ENCODE results near the gene OAS2.
A peak's percentile ranks its signal among the peaks of the same experiment; 100 is the strongest.

The OAS2 gene

GRCh38 chr12:113019025-113019424 lies 40.7 kb downstream of the OAS2 start:
- peak; percentile 18 for DNase-seq (ENCODE audit: low read depth)
- no peak for TF ChIP-seq CTCF (conservative IDR thresholded peaks at IDR 0.05; ENCODE audit: low read length)
- no peak overlapping the region for H3K4me3 ChIP-seq (ENCODE audit: low read length)

GRCh38 chr12:113021500-113021899 lies 43.2 kb downstream of the OAS2 start:
- no peak for TF ChIP-seq CTCF (conservative IDR thresholded peaks at IDR 0.05; ENCODE audit: low read length)
- no peak for DNase-seq (ENCODE audit: low read depth)
- no peak overlapping the region for H3K4me3 ChIP-seq (ENCODE audit: low read length)

GRCh38 chr12:113022563-113023297 lies 44.4 kb downstream of the OAS2 start:
- no peak for DNase-seq (ENCODE audit: low read depth)
- H3K4me3 ChIP-seq (ENCODE audit: low read length): no peak overlapping the region
- TF ChIP-seq CTCF (conservative IDR thresholded peaks at IDR 0.05; ENCODE audit: low read length): no peak

GRCh38 chr12:113027726-113028125 lies 49.4 kb downstream of the OAS2 start:
- DNase-seq (ENCODE audit: low read depth): no peak
- H3K4me3 ChIP-seq (ENCODE audit: low read length): no peak overlapping the region
- TF ChIP-seq CTCF (conservative IDR thresholded peaks at IDR 0.05; ENCODE audit: low read length): no peak

- no peak overlapping the region for H3K4me3 ChIP-seq (ENCODE audit: low read length)
- TF ChIP-seq CTCF (conservative IDR thresholded peaks at IDR 0.05; ENCODE audit: low read length): peak; percentile 74
- DNase-seq (ENCODE audit: low read depth): peak; percentile 59
Observed at GRCh38 chr12:113030875-113031525, 52.7 kb downstream of the OAS2 start.

- H3K4me3 ChIP-seq (ENCODE audit: low read length): no peak overlapping the region
- no peak for DNase-seq (ENCODE audit: low read depth)
- no peak for TF ChIP-seq CTCF (conservative IDR thresholded peaks at IDR 0.05; ENCODE audit: low read length)
Observed at GRCh38 chr12:113039911-113040445, 61.7 kb downstream of the OAS2 start.

GRCh38 chr12:113040722-113041171 lies 62.4 kb downstream of the OAS2 start:
- peak; percentile 44 for DNase-seq (ENCODE audit: low read depth)
- no peak for TF ChIP-seq CTCF (conservative IDR thresholded peaks at IDR 0.05; ENCODE audit: low read length)

More at GRCh38 chr12:113040722-113041171, 62.4 kb downstream of the OAS2 start:
- H3K4me3 ChIP-seq (ENCODE audit: low read length): no peak overlapping the region
